Lower lobe of right lung (tissue), 2 donors: ENCODE data around the gene URB2. TPM values are rescaled to one million over a fixed set of nuclear protein-coding genes. Genes with fewer than 3 reads are reported as not detected.
"Not testable (repeated sequence)": the region's sequence is repeated elsewhere in the genome, so short reads cannot be mapped to it uniquely, and the experiment has no call there.

Source experiments
- ATAC-seq, 2 donors: fragments of 200-7000 bp; cut with Tn5 transposase; one replicate each; pipeline ENCODE4 v1.9.1; 2020 to 2022; ENCODE audit warnings: mild to moderate bottlenecking in 2 of 2, moderate library complexity in 2 of 2
- DNase-seq: peaks from one replicate; pipeline ENCODE4 v3.0.0-alpha.2; 2020
- H3K27ac ChIP-seq: fragments of 200-600 bp; one replicate; pipeline ENCODE4 v1.8.0; 2022
- H3K27me3 ChIP-seq: fragments of 200-600 bp; one replicate; pipeline ENCODE4 v1.8.0; 2022; ENCODE audit warnings: low read depth
- H3K36me3 ChIP-seq: fragments of 200-600 bp; one replicate; pipeline ENCODE4 v1.8.0; 2022; ENCODE audit warnings: mild to moderate bottlenecking
- H3K4me1 ChIP-seq: fragments of 200-600 bp; one replicate; pipeline ENCODE4 v1.8.0; 2022
- H3K4me3 ChIP-seq: fragments of 200-600 bp; one replicate; pipeline ENCODE4 v1.8.0; 2022; ENCODE audit warnings: mild to moderate bottlenecking
- H3K9me3 ChIP-seq: fragments of 200-600 bp; one replicate; pipeline ENCODE4 v1.8.0; 2022
- CTCF ChIP-seq: fragments of 200-600 bp; IDR thresholded peaks from one replicate; pipeline ENCODE4 v1.8.0; 2022; ENCODE audit warnings: antibody characterized with exemption, mild to moderate bottlenecking
- intact Hi-C: fragments of 100-400 bp; cut with DNase I; formaldehyde crosslinking; loops from one replicate; pipeline ENCODE4 v1.11.0; 2022
- total RNA-seq: library from RNA; stranded (reverse); fragmentation: NEBNext Ultra II Directional; extraction: Animal tissue kit (Norgen Biotek cat#: 25700); gene quantifications from one replicate; pipeline ENCODE4 v1.2.1, GENCODE V29; 2021
- donor health status: DM: no; HTN: yes; CAD: no; lungs with severe emphysema.

URB2 gene
- total RNA-seq, 1 donor from 2014 or later, result 5.8 TPM

GRCh38 chr1:229704157-229704556, 78.1 kb downstream of the URB2 start:
- intact Hi-C loops, result no loop called here
- Histone ChIP-seq H3K27ac (no peak overlapping the region), H3K9me3 (no peaks in the 10 kb centered on the region), H3K36me3 (no peaks in the 10 kb centered on the region), H3K4me3 (no peak overlapping the region), H3K4me1 (no peaks in the 10 kb centered on the region), H3K27me3 (no peaks in the 10 kb centered on the region)
- TF ChIP-seq CTCF, result no peak
- no peak for ATAC-seq
- DNase-seq, result no peak

GRCh38 chr1:229705152-229705551, 79.1 kb downstream of the URB2 start:
- H3K4me1 ChIP-seq, H3K27me3 ChIP-seq, H3K36me3 ChIP-seq, intact Hi-C loops, H3K4me3 ChIP-seq, H3K27ac ChIP-seq, H3K9me3 ChIP-seq, DNase-seq, ATAC-seq: not testable (repeated sequence)

- not testable (repeated sequence) for ATAC-seq
These were observed 81.1 kb downstream of the URB2 start for GRCh38 chr1:229707127-229707526.

GRCh38 chr1:229709500-229710013, 83.5 kb downstream of the URB2 start:
- no peaks in the 10 kb centered on the region for H3K4me1 ChIP-seq
- H3K27ac ChIP-seq, result no peak overlapping the region
- H3K36me3 ChIP-seq, result no peaks in the 10 kb centered on the region
- ATAC-seq (no peak), DNase-seq (no peak)
- TF ChIP-seq CTCF, result no peak
- no peaks in the 10 kb centered on the region for H3K27me3 ChIP-seq
- H3K4me3 ChIP-seq, result no peak overlapping the region
- intact Hi-C loops, result no loop called here
- no peaks in the 10 kb centered on the region for H3K9me3 ChIP-seq

More at GRCh38 chr1:229707127-229707526, 81.1 kb downstream of the URB2 start:
- H3K9me3 ChIP-seq, DNase-seq, intact Hi-C loops, H3K27ac ChIP-seq, H3K36me3 ChIP-seq, H3K27me3 ChIP-seq, H3K4me1 ChIP-seq, H3K4me3 ChIP-seq: not testable (repeated sequence)

Other genes starting within 250 kb of the URB2 start
- 0.32 TPM for gene ACTA1, start 192.2 kb upstream of the URB2 start, total RNA-seq
- gene NUP133, start 117.9 kb upstream of the URB2 start, total RNA-seq, result 32.6 TPM
- gene ABCB10, start 67.5 kb upstream of the URB2 start, total RNA-seq, result 17.8 TPM
- 21.7 TPM for gene TAF5L, start 125 bp upstream of the URB2 start, total RNA-seq